ENCODE measurements around the gene DDX46.
A peak's percentile ranks its signal among the peaks of the same experiment; 100 is the strongest.
"Not testable (repeated sequence)": the region's sequence is repeated elsewhere in the genome, so short reads cannot be mapped to it uniquely, and the experiment has no call there.

DDX46 gene

GRCh38 chr5:134845852-134846640 is 87.5 kb downstream of the DDX46 start, which contains the start of gene C5orf24:
TSS of gene C5orf24 (plus strand) at chr5:134845968. CDS start at chr5:134854901, 8,933 bp downstream.
- peak; percentile 90 for DNase-seq

GRCh38 chr5:134846641-134846960 is 88.0 kb downstream of the DDX46 start:
- no peak for DNase-seq

DNA sequence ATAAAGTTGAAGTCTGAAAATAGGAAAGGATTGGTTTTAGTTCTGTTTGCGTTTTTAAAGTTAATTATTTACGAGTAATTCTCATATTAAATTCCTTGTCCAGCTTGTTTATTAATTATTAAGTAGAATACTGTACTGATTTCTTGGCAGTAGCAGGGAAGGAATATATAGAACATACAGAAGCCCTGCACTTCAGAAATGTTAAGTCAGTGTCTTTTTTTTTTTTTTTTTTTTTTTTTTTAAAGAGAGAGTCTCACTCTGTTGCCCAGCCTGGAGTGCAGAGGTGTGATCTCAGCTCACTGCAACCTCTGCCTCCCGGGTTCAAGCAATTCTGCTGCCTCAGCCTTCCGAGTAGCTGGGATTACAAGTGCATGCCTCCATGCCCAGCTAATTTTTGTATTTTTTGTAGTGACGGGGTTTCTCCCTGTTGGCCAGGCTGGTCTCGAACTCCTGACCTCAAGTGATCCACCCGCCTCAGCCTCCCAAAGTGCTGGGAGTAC is 90.9 kb downstream of the DDX46 start:
- not testable (repeated sequence) for DNase-seq

DNA sequence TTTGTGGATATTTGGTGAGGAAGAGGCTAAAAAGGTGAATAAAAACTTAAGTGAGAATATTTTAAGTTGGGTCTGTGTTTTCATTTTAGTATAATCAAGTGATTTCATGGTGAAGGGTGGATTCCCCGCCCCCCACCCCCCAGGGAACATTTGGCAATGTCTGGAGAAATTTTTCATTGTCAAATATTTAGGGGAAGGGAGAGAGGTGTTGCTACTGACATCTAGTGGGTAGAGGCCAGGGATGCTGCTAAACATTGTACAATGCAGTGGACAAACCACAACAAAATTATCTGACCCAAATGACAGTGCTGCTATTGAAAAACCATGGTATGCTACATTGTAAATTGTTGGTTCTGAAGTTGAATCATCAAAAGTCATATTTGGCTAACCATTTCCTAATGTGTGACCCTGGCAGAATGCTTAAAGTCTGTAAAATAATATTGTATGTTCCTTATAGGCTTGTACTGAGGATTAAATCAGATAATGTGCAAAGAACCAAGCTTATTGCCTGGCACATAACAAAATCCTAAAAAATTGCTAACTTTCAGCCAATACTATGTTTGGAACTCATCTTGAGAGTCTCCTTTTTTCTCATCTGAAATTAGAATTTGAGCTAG is 92.8 kb downstream of the DDX46 start:
- no peak for DNase-seq

- not testable (repeated sequence) for DNase-seq
Observed at GRCh38 chr5:134856465-134856864, 97.9 kb downstream of the DDX46 start.

GRCh38 chr5:134857401-134857800 is 98.8 kb downstream of the DDX46 start:
- DNase-seq, result no peak

GRCh38 chr5:134864707-134865106 is 106.1 kb downstream of the DDX46 start:
- no peak for DNase-seq

DNA sequence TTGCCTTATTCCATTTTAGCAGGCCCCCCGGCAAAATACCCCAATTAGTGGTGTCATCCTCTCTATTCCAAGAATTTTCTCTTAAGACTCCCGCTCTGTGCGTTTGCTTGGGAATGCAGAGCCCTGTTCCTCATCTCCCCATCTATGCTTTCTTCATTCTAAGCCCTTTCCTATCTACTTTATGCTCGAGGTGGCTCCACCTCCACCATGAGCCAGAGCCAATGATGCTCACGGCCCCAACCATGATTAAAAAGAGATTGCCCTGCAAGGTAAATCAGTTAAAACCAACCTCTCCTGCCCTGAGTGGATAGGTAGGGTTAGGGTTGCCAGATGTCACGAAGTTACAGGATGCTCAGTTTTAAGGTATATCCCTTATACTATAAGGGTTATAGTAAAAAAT is 114.9 kb downstream of the DDX46 start:
- peak; percentile 8 for DNase-seq

- peak; percentile 74 for DNase-seq
Observed at GRCh38 chr5:134873987-134874830, 115.6 kb downstream of the DDX46 start, which contains the start of gene TXNDC15. TSS of gene TXNDC15 (plus strand) at chr5:134874371. CDS start at chr5:134874428, 57 bp downstream.

- DNase-seq, result peak; percentile 3
Observed at GRCh38 chr5:134874831-134875655, 116.5 kb downstream of the DDX46 start.

DNA sequence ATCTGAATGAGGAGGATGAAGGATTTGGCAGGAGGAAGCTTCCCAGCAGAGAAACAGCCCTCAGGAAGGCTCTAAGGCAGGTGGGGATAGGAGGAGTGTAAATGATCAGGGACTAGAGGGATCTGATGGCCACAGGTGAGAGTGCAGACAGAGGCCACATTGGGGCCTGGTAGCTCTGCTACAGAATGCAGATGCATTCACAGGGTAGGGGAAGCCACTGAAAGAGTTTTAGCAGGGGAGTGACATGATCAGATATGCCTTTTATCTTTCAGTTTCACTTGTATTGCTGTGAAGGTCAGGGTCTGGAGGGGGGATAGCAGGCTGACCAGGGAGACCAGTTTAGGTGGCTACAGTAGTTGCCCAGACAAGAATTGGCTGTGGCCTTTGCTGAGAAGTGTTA is 118.6 kb downstream of the DDX46 start:
- no peak for DNase-seq

DNA sequence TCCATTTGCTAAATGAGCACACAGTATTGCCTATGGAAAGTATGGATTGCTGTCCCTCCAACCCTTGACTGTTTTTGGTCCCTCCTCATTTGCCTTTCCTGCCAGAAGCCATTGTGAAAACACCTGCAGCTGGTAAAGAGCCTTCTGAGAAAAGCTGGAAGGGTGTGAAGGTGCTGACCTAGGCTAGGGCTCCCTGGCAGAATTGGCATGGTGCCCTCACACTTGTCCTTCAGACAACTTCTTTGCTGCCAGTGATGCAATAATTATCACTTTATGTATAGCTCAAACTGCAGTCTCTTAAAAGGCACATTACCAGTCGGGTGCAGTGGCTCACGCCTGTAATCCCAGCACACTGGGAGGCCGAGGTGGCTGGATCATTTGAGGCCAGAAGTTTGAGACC is 119.8 kb downstream of the DDX46 start:
- no peak for DNase-seq

GRCh38 chr5:134879456-134879855 is 120.9 kb downstream of the DDX46 start:
- DNase-seq, result no peak

All from effector CD4-positive, alpha-beta T cell (primary cell).